HEK293 (cell line): ENCODE results near the gene NPAT.

Experiments
- CTCF ChIA-PET: fragments of 350-600 bp; formaldehyde crosslinking; extraction: SDS; loops from one replicate; lab custom pipeline; 2021; ENCODE audit warnings: antibody characterized with exemption; lab: Yijun Ruan, JAX
- POLR2A ChIA-PET: fragments of 300-600 bp; formaldehyde crosslinking; extraction: SDS; loops from one replicate; lab custom pipeline; 2020; ENCODE audit warnings: antibody characterized with exemption, inconsistent platforms; lab: Yijun Ruan, JAX
- H3K27ac ChIP-seq: fragments of 200-500 bp; sonication (Bioruptor generic); 2 replicates; pipeline ENCODE4 v1.5.1; 2014; ENCODE audit warnings: low read depth, low read length, control low read depth, inconsistent platforms; ENCODE audit errors: extremely low read depth
- H3K36me3 ChIP-seq, 2 experiments: fragments of 200-500 bp in 1 of 2; sonication (Bioruptor generic) in 1 of 2; 1 replicate in 1 of 2; 2 replicates in 1 of 2; pipeline ENCODE4 v1.5.1; 2014 to 2017; ENCODE audit warnings: inconsistent platforms in 2 of 2, low read length in 2 of 2; ENCODE audit not compliant: control insufficient read depth in 2 of 2, insufficient read depth in 1 of 2
- H3K4me1 ChIP-seq: fragments of 200-500 bp; sonication (Bioruptor generic); 2 replicates; pipeline ENCODE4 v1.5.1; 2014; ENCODE audit warnings: mild to moderate bottlenecking, low read length, inconsistent platforms; ENCODE audit not compliant: control insufficient read depth, insufficient read depth
- H3K4me3 ChIP-seq: 2 replicates; pipeline ENCODE4 v1.5.1; 2011; ENCODE audit warnings: low read depth, mild to moderate bottlenecking, control low read depth, low read length, moderate library complexity
- H3K9me3 ChIP-seq: fragments of 200-500 bp; sonication (Bioruptor generic); 2 replicates; pipeline ENCODE4 v1.5.1; 2014; ENCODE audit warnings: low read depth, low read length, inconsistent platforms; ENCODE audit not compliant: control insufficient read depth, insufficient read depth
- BCL11A ChIP-seq: fragments of 450-650 bp; formaldehyde crosslinking; IDR thresholded peaks from 2 replicates; pipeline ENCODE4 v1.5.1; 2016; ENCODE audit warnings: low read depth, missing biosample characterization, missing genetic modification characterization
- EGR2 ChIP-seq: fragments of 450-650 bp; formaldehyde crosslinking; IDR thresholded peaks from 2 replicates; pipeline ENCODE4 v1.5.1; 2016; ENCODE audit warnings: low read depth, missing biosample characterization, missing genetic modification characterization
- HIC1 ChIP-seq: fragments of 450-650 bp; formaldehyde crosslinking; IDR thresholded peaks from 2 replicates; pipeline ENCODE4 v1.5.1; 2016; ENCODE audit warnings: missing biosample characterization, missing genetic modification characterization
- HOXA7 ChIP-seq: sonication (generic); formaldehyde crosslinking; IDR thresholded peaks from 2 replicates; pipeline ENCODE4 v1.8.1; 2022; ENCODE audit warnings: missing genetic modification reagents, borderline replicate concordance
- HOXD13 ChIP-seq: sonication (generic); formaldehyde crosslinking; IDR thresholded peaks from 2 replicates; pipeline ENCODE4 v1.8.0; 2022; ENCODE audit warnings: missing genetic modification reagents, borderline replicate concordance
- KLF10 ChIP-seq: fragments of 450-650 bp; IDR thresholded peaks from 2 replicates; pipeline ENCODE4 v1.5.1; 2018; ENCODE audit warnings: missing biosample characterization, mild to moderate bottlenecking, missing genetic modification characterization
- KLF9 ChIP-seq: fragments of 450-650 bp; formaldehyde crosslinking; IDR thresholded peaks from 2 replicates; pipeline ENCODE4 v1.5.1; 2016; ENCODE audit warnings: missing biosample characterization, missing genetic modification characterization, low read depth
- PATZ1 ChIP-seq: fragments of 450-650 bp; formaldehyde crosslinking; IDR thresholded peaks from 2 replicates; pipeline ENCODE4 v1.5.1; 2016; ENCODE audit warnings: missing biosample characterization, missing genetic modification characterization
- SP7 ChIP-seq: fragments of 450-650 bp; formaldehyde crosslinking; IDR thresholded peaks from 2 replicates; pipeline ENCODE4 v1.5.1; 2016; ENCODE audit warnings: missing biosample characterization, missing genetic modification characterization
- WT1 ChIP-seq: fragments of 450-650 bp; formaldehyde crosslinking; IDR thresholded peaks from 2 replicates; pipeline ENCODE4 v1.5.1; 2016; ENCODE audit warnings: missing biosample characterization, missing genetic modification characterization
- YY2 ChIP-seq: fragments of 450-650 bp; formaldehyde crosslinking; IDR thresholded peaks from 2 replicates; pipeline ENCODE4 v1.5.1; 2016; ENCODE audit warnings: missing biosample characterization, missing genetic modification characterization
- ZBTB11 ChIP-seq: fragments of 450-650 bp; formaldehyde crosslinking; conservative IDR thresholded peaks from 2 replicates; pipeline ENCODE4 v1.5.1; 2016; ENCODE audit warnings: low read depth, missing biosample characterization, missing genetic modification characterization
- ZBTB21 ChIP-seq: fragments of 450-650 bp; formaldehyde crosslinking; IDR thresholded peaks from 2 replicates; pipeline ENCODE4 v1.5.1; 2017; ENCODE audit warnings: missing biosample characterization, missing genetic modification characterization
- ZBTB44 ChIP-seq: fragments of 450-650 bp; IDR thresholded peaks from 2 replicates; pipeline ENCODE4 v1.5.1; 2018; ENCODE audit warnings: missing biosample characterization, mild to moderate bottlenecking, missing genetic modification characterization
- ZNF132 ChIP-seq: fragments of 450-650 bp; formaldehyde crosslinking; IDR thresholded peaks from 2 replicates; pipeline ENCODE4 v1.5.1; 2017; ENCODE audit warnings: missing biosample characterization, missing genetic modification characterization, borderline replicate concordance
- ZNF16 ChIP-seq: fragments of 450-650 bp; formaldehyde crosslinking; IDR thresholded peaks from 2 replicates; pipeline ENCODE4 v1.5.1; 2016; ENCODE audit warnings: low read depth, missing biosample characterization, missing genetic modification characterization
- ZNF174 ChIP-seq: fragments of 450-650 bp; formaldehyde crosslinking; IDR thresholded peaks from 2 replicates; pipeline ENCODE4 v1.5.0; 2017; ENCODE audit warnings: missing biosample characterization, mild to moderate bottlenecking, missing genetic modification characterization
- ZNF394 ChIP-seq: fragments of 450-650 bp; formaldehyde crosslinking; IDR thresholded peaks from 2 replicates; pipeline ENCODE4 v1.5.1; 2016; ENCODE audit warnings: missing biosample characterization, missing genetic modification characterization, mild to moderate bottlenecking, moderate library complexity, borderline replicate concordance
- ZNF404 ChIP-seq: fragments of 450-650 bp; formaldehyde crosslinking; IDR thresholded peaks from 2 replicates; pipeline ENCODE4 v1.5.1; 2017; ENCODE audit warnings: missing biosample characterization, missing genetic modification characterization
- ZNF416 ChIP-seq: fragments of 450-650 bp; formaldehyde crosslinking; IDR thresholded peaks from 2 replicates; pipeline ENCODE4 v1.5.1; 2016; ENCODE audit warnings: missing biosample characterization, missing genetic modification characterization
- ZNF513 ChIP-seq: fragments of 450-650 bp; IDR thresholded peaks from 2 replicates; pipeline ENCODE4 v1.5.1; 2018; ENCODE audit warnings: missing biosample characterization, missing genetic modification characterization
- ZNF623 ChIP-seq: fragments of 450-650 bp; formaldehyde crosslinking; IDR thresholded peaks from 2 replicates; pipeline ENCODE4 v1.5.1; 2016; ENCODE audit warnings: missing biosample characterization, missing genetic modification characterization
- ZNF670 ChIP-seq: fragments of 450-650 bp; formaldehyde crosslinking; IDR thresholded peaks from 2 replicates; pipeline ENCODE4 v1.5.1; 2016; ENCODE audit warnings: missing biosample characterization, missing genetic modification characterization, low read depth
- ZSCAN5A ChIP-seq: fragments of 450-650 bp; formaldehyde crosslinking; IDR thresholded peaks from 2 replicates; pipeline ENCODE4 v1.5.1; 2016; ENCODE audit warnings: missing biosample characterization, missing genetic modification characterization

NPAT gene

GRCh38 chr11:108222574-108223347 is at the start of gene NPAT, which contains the start of gene ATM (continued):
- peak; percentile 46; the same call in 1 of the 2 replicates for TF ChIP-seq ZNF394 (tag by site-specific recombination)
- no peak for TF ChIP-seq ZBTB21 (tag by site-specific recombination)
- no peak for TF ChIP-seq ZNF16 (tag by site-specific recombination)
- no peak for TF ChIP-seq BCL11A
- no peak for TF ChIP-seq ZNF416 (tag by site-specific recombination)
- TF ChIP-seq EGR2 (tag by site-specific recombination) = 0 out of 2 replicates have a peak, but pooled peaks have one; percentile 9
- peak; percentile 65 for TF ChIP-seq ZBTB11 (tag by site-specific recombination)
- peak; percentile 72 for TF ChIP-seq SP7
- no peak for TF ChIP-seq ZNF670 (tag by site-specific recombination)
- TF ChIP-seq KLF10 (tag by site-specific recombination) = no peak
- peak; percentile 86 for TF ChIP-seq HIC1 (tag by site-specific recombination)
- no peak for TF ChIP-seq YY2 (tag by site-specific recombination)
- peak; percentile 61; the same call in 1 of the 2 replicates for TF ChIP-seq PATZ1 (tag by site-specific recombination)
- 0 out of 2 replicates have a peak, but pooled peaks have one; percentile 75 for TF ChIP-seq ZSCAN5A (tag by site-specific recombination)
- TF ChIP-seq, all 188 proteins: peak for 53

GRCh38 chr11:108269583-108269982 is 47.1 kb upstream of the NPAT start:
- Histone ChIP-seq H3K9me3 (no peaks in the 10 kb centered on the region), H3K4me3 (no peak overlapping the region), H3K36me3 (peaks cover 9 to 59% of the 10 kb centered on the region in 2 experiments), H3K4me1 (no peaks in the 10 kb centered on the region), H3K27ac (no peak overlapping the region)
- TF ChIP-seq ZBTB44 (tag by site-specific recombination) (no peak), WT1 (tag by site-specific recombination) (no peak), HOXA7 (CRISPR knock-in tag) (no peak), ZNF132 (tag by site-specific recombination) (no peak), ZNF513 (tag by site-specific recombination) (no peak), KLF9 (tag by site-specific recombination) (no peak), ZNF623 (tag by site-specific recombination) (no peak), ZNF404 (tag by site-specific recombination) (no peak), ZNF174 (tag by site-specific recombination) (no peak), ZNF394 (tag by site-specific recombination) (no peak), HOXD13 (CRISPR knock-in tag) (no peak)
- CTCF ChIA-PET = no interaction called here
- POLR2A ChIA-PET = no interaction called here
